Trophoblast cell (in vitro differentiated cells and primary cell): Measurements from ENCODE around the gene LBH.

ENCODE experiments used
- DNase-seq, 2 donors: peaks; one replicate each; pipeline ENCODE4 v3.0.0-alpha.2; 2016
- H2AFZ ChIP-seq: 2 replicates; pipeline ENCODE4 v1.6.1; 2013; ENCODE audit warnings: low read length, moderate library complexity, mild to moderate bottlenecking; ENCODE audit not compliant: insufficient read depth, poor library complexity
- H2AK5ac ChIP-seq: 2 replicates; pipeline ENCODE4 v1.6.1; 2013; ENCODE audit warnings: mild to moderate bottlenecking, low read length
- H2BK120ac ChIP-seq: 2 replicates; pipeline ENCODE4 v1.6.1; 2013; ENCODE audit warnings: low read length, mild to moderate bottlenecking, moderate library complexity; ENCODE audit not compliant: insufficient read depth, poor library complexity
- H2BK12ac ChIP-seq: 2 replicates; pipeline ENCODE4 v1.6.1; 2013; ENCODE audit warnings: mild to moderate bottlenecking, low read length, moderate library complexity
- H2BK5ac ChIP-seq: 2 replicates; pipeline ENCODE4 v1.6.1; 2013; ENCODE audit warnings: low read length, low read depth, moderate library complexity, mild to moderate bottlenecking; ENCODE audit not compliant: poor library complexity
- H3K14ac ChIP-seq: 2 replicates; pipeline ENCODE4 v1.6.1; 2013; ENCODE audit warnings: mild to moderate bottlenecking, low read length
- H3K18ac ChIP-seq: 2 replicates; pipeline ENCODE4 v1.6.1; 2013; ENCODE audit warnings: mild to moderate bottlenecking, low read length
- H3K23ac ChIP-seq: 2 replicates; pipeline ENCODE4 v1.6.1; 2013; ENCODE audit warnings: low read length
- H3K27ac ChIP-seq: 2 replicates; pipeline ENCODE4 v1.5.1; 2013; ENCODE audit warnings: low read depth, mild to moderate bottlenecking, inconsistent platforms, low read length, moderate library complexity
- H3K27me3 ChIP-seq: 2 replicates; pipeline ENCODE4 v1.6.1; 2013; ENCODE audit warnings: inconsistent platforms, mild to moderate bottlenecking, low read length, moderate library complexity; ENCODE audit not compliant: insufficient read depth
- H3K36me3 ChIP-seq, 2 experiments: 1 replicate in 1 of 2; 2 replicates in 1 of 2; pipeline ENCODE4 v1.6.1; 2013; ENCODE audit warnings: low read length in 2 of 2, mild to moderate bottlenecking in 2 of 2, moderate library complexity in 1 of 2; ENCODE audit not compliant: insufficient read depth in 2 of 2, control insufficient read depth in 1 of 2
- H3K4ac ChIP-seq: 2 replicates; pipeline ENCODE4 v1.6.1; 2013; ENCODE audit warnings: low read depth, mild to moderate bottlenecking, low read length, moderate library complexity
- H3K4me1 ChIP-seq, 2 experiments: 1 replicate in 1 of 2; 2 replicates in 1 of 2; pipeline ENCODE4 v1.6.1; 2013; ENCODE audit warnings: low read length in 2 of 2, mild to moderate bottlenecking in 2 of 2, moderate library complexity in 1 of 2; ENCODE audit not compliant: insufficient read depth in 2 of 2, control insufficient read depth in 1 of 2
- H3K4me2 ChIP-seq: 2 replicates; pipeline ENCODE4 v1.6.1; 2013; ENCODE audit warnings: inconsistent platforms, mild to moderate bottlenecking, low read length, moderate library complexity
- H3K4me3 ChIP-seq: 2 replicates; pipeline ENCODE4 v1.5.1; 2013; ENCODE audit warnings: mild to moderate bottlenecking, low read depth, low read length, inconsistent platforms
- H3K79me1 ChIP-seq: one replicate; pipeline ENCODE4 v1.6.1; 2013; ENCODE audit warnings: low read length
- H3K79me2 ChIP-seq: 2 replicates; pipeline ENCODE4 v1.6.1; 2013; ENCODE audit warnings: low read length, mild to moderate bottlenecking; ENCODE audit not compliant: control insufficient read depth, insufficient read depth, poor library complexity
- H3K9ac ChIP-seq: 2 replicates; pipeline ENCODE4 v1.6.1; 2013; ENCODE audit warnings: mild to moderate bottlenecking, low read length
- H3K9me3 ChIP-seq: 2 replicates; pipeline ENCODE4 v1.6.1; 2013; ENCODE audit warnings: low read depth, mild to moderate bottlenecking, control low read depth, inconsistent platforms, low read length; ENCODE audit not compliant: insufficient read depth
- H4K12ac ChIP-seq: 2 replicates; pipeline ENCODE4 v1.6.1; 2013; ENCODE audit warnings: low read depth, mild to moderate bottlenecking, low read length, moderate library complexity
- H4K8ac ChIP-seq: 2 replicates; pipeline ENCODE4 v1.6.1; 2013; ENCODE audit warnings: low read depth, mild to moderate bottlenecking, low read length, moderate library complexity
- H4K91ac ChIP-seq: one replicate; pipeline ENCODE4 v1.6.1; 2013; ENCODE audit warnings: low read depth, mild to moderate bottlenecking, low read length, moderate library complexity
- WGBS: extraction: QIAGEN DNeasy Blood & Tissue Kit; methylation state at CpG from one replicate; pipeline ENCODE4 v1.1.7; 2013; ENCODE audit warnings: missing lambda C conversion rate; ENCODE audit not compliant: insufficient read length, insufficient coverage; ENCODE audit errors: extremely low coverage; 5-methylcytosine and 5-hydroxymethylcytosine counted together

The LBH gene

DNA sequence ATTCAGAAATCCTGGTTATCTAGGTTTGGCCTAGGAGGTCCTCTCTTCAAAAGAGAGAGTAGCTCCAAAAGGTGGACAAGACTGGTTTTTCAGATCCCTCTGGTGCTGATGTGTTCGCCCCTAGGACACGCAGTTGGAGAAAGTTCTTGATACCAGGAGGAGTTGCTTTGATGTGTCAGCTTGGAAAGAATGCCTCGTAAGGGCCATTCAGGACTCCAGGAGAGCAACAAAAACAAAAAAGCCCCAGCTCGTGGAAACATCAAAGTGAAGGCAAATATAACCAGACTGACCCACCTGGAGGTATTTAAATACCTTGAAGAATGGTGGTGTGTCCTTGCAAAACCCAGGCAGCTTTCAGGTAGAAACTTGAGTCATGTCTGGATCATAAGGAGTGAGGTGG lies 12.5 kb upstream of the LBH start:
- no peak overlapping the region for H2BK5ac ChIP-seq
- H2BK120ac ChIP-seq = no peak overlapping the region
- no peak overlapping the region for H4K12ac ChIP-seq
- H2AFZ ChIP-seq = no peak overlapping the region
- no peak overlapping the region for H3K9ac ChIP-seq
- H3K4me1 ChIP-seq = peaks cover 19 to 33% of the 10 kb centered on the region in 2 experiments
- WGBS = no CpG with 5 or more reads among the region's 4 CpGs
- no peak overlapping the region for H3K18ac ChIP-seq
- H3K14ac ChIP-seq = no peak overlapping the region
- peak; percentile 98 to 99 for DNase-seq
- H3K27ac ChIP-seq = no peak overlapping the region
- no peak overlapping the region for H4K8ac ChIP-seq
- H3K23ac ChIP-seq = no peak overlapping the region
- H3K4me3 ChIP-seq = no peak overlapping the region
- no peaks in the 10 kb centered on the region for H3K9me3 ChIP-seq
- no peak overlapping the region for H3K4me2 ChIP-seq
- H4K91ac ChIP-seq = no peak overlapping the region
- H2AK5ac ChIP-seq = no peak overlapping the region
- no peak overlapping the region for H2BK12ac ChIP-seq
- H3K27me3 ChIP-seq = no peaks in the 10 kb centered on the region
- H3K36me3 ChIP-seq = no peaks in the 10 kb centered on the region
- H3K79me1 ChIP-seq = peaks cover 11% of the 10 kb centered on the region
- H3K79me2 ChIP-seq = no peaks in the 10 kb centered on the region
- H3K4ac ChIP-seq = no peak overlapping the region

- Histone ChIP-seq H3K27ac (no peak overlapping the region), H3K4me3 (no peak overlapping the region), H2BK5ac (no peak overlapping the region), H3K9ac (no peak overlapping the region), H3K4me1 (peaks cover 24 to 43% of the 10 kb centered on the region in 2 experiments), H4K8ac (peak overlapping the region; percentile 8), H3K79me1 (peaks cover 14% of the 10 kb centered on the region), H3K4me2 (no peak overlapping the region), H2AK5ac (peak overlapping the region; percentile 75), H4K12ac (no peak overlapping the region), H3K18ac (peak overlapping the region; percentile 4), H2BK120ac (peak overlapping the region; percentile 18), H4K91ac (peak overlapping the region; percentile 31), H3K9me3 (no peaks in the 10 kb centered on the region), H3K14ac (peak overlapping the region; percentile 12), H3K79me2 (no peaks in the 10 kb centered on the region), H3K23ac (no peak overlapping the region), H3K36me3 (no peaks in the 10 kb centered on the region), H2AFZ (no peak overlapping the region), H3K27me3 (no peaks in the 10 kb centered on the region), H3K4ac (no peak overlapping the region), H2BK12ac (peak overlapping the region; percentile 69)
- WGBS = no CpG with 5 or more reads among the region's 13 CpGs
- no peak for DNase-seq
These were observed 11.2 kb upstream of the LBH start for GRCh38 chr2:30219886-30220875.

GRCh38 chr2:30221531-30221930 lies 9.8 kb upstream of the LBH start:
- Histone ChIP-seq H3K4me2 (no peak overlapping the region), H4K91ac (no peak overlapping the region), H3K4me3 (no peak overlapping the region), H3K27ac (no peak overlapping the region), H2BK5ac (no peak overlapping the region), H4K8ac (no peak overlapping the region), H3K9me3 (no peaks in the 10 kb centered on the region), H2AK5ac (no peak overlapping the region), H2BK120ac (no peak overlapping the region), H3K27me3 (no peaks in the 10 kb centered on the region), H3K79me1 (peaks cover 23% of the 10 kb centered on the region), H3K4ac (no peak overlapping the region), H2AFZ (no peak overlapping the region), H3K14ac (no peak overlapping the region), H4K12ac (no peak overlapping the region), H3K79me2 (no peaks in the 10 kb centered on the region), H3K36me3 (no peaks in the 10 kb centered on the region), H3K9ac (no peak overlapping the region), H2BK12ac (no peak overlapping the region), H3K23ac (no peak overlapping the region), H3K4me1 (peaks cover 34 to 52% of the 10 kb centered on the region in 2 experiments), H3K18ac (no peak overlapping the region)
- WGBS = no CpG with 5 or more reads among the region's 6 CpGs
- DNase-seq = no peak

- no peak overlapping the region for H2BK12ac ChIP-seq
- H3K79me2 ChIP-seq = no peaks in the 10 kb centered on the region
- H4K91ac ChIP-seq = no peak overlapping the region
- H3K9ac ChIP-seq = no peak overlapping the region
- H3K23ac ChIP-seq = no peak overlapping the region
- no peak overlapping the region for H3K4ac ChIP-seq
- H3K27ac ChIP-seq = no peak overlapping the region
- no peak overlapping the region for H3K4me2 ChIP-seq
- no peak overlapping the region for H4K8ac ChIP-seq
- no peak overlapping the region for H2BK5ac ChIP-seq
- H3K36me3 ChIP-seq = no peaks in the 10 kb centered on the region
- H3K18ac ChIP-seq = no peak overlapping the region
- H3K9me3 ChIP-seq = no peaks in the 10 kb centered on the region
- DNase-seq = no peak
- peaks cover 24% of the 10 kb centered on the region for H3K79me1 ChIP-seq
- H3K27me3 ChIP-seq = no peaks in the 10 kb centered on the region
- H3K14ac ChIP-seq = no peak overlapping the region
- no peak overlapping the region for H2AK5ac ChIP-seq
- no peak overlapping the region for H4K12ac ChIP-seq
- H2AFZ ChIP-seq = no peak overlapping the region
- H3K4me1 ChIP-seq = peaks cover 31 to 50% of the 10 kb centered on the region in 2 experiments
- no CpG with 5 or more reads among the region's 2 CpGs for WGBS
- H3K4me3 ChIP-seq = no peak overlapping the region
- no peak overlapping the region for H2BK120ac ChIP-seq
These were observed 9.3 kb upstream of the LBH start for GRCh38 chr2:30222031-30222430.
